HepG2 (cell line): ENCODE data around the gene TXN2. TPM values are rescaled to one million over a fixed set of nuclear protein-coding genes. Genes with fewer than 3 reads are reported as not detected.

ENCODE experiments used
- ADNP ChIP-seq: sonication (generic); formaldehyde crosslinking; IDR thresholded peaks from 2 replicates; pipeline ENCODE4 v1.4.0; 2020; ENCODE audit warnings: missing genetic modification reagents
- ATF7 ChIP-seq, 2 experiments: fragments of 450-650 bp in 1 of 2; sonication (generic) in 1 of 2; formaldehyde crosslinking in 1 of 2; IDR thresholded peaks; 2 replicates each; pipeline versions ENCODE4 v1.4.0 to v1.6.1; 2016 to 2020; ENCODE audit warnings: antibody characterized with exemption in 1 of 2, mild to moderate bottlenecking in 1 of 2, missing genetic modification reagents in 1 of 2
- KLF6 ChIP-seq: IDR thresholded peaks from 2 replicates; pipeline ENCODE4 v1.8.0; 2016; ENCODE audit warnings: missing biosample characterization, missing genetic modification reagents
- MAFK ChIP-seq, 2 experiments: IDR thresholded peaks in 1 of 2; conservative IDR thresholded peaks in 1 of 2; 2 replicates each; pipeline ENCODE4 v1.6.1; 2011; ENCODE audit warnings: improper control_type of control experiment in 2 of 2, low read length in 2 of 2
- NR2F6 ChIP-seq, 2 experiments: IDR thresholded peaks; 2 replicates each; pipeline ENCODE4 v1.6.1; 2016; ENCODE audit warnings: antibody characterized with exemption in 1 of 2, mild to moderate bottlenecking in 1 of 2
- PAX8 ChIP-seq: sonication (generic); formaldehyde crosslinking; IDR thresholded peaks from 2 replicates; pipeline ENCODE4 v1.8.0; 2022; ENCODE audit warnings: mild to moderate bottlenecking, missing genetic modification reagents, borderline replicate concordance
- RFXAP ChIP-seq: sonication (generic); formaldehyde crosslinking; IDR thresholded peaks from 2 replicates; pipeline ENCODE4 v1.4.0; 2020; ENCODE audit warnings: missing genetic modification reagents, borderline replicate concordance
- RNF2 ChIP-seq: fragments of 450-650 bp; conservative IDR thresholded peaks from 2 replicates; pipeline ENCODE4 v1.6.1; 2016; ENCODE audit warnings: low read depth
- SIX1 ChIP-seq: sonication (generic); formaldehyde crosslinking; IDR thresholded peaks from 2 replicates; pipeline ENCODE4 v1.4.0; 2020; ENCODE audit warnings: missing genetic modification reagents, borderline replicate concordance
- SP5 ChIP-seq: IDR thresholded peaks from 2 replicates; pipeline ENCODE4 v1.6.1; 2016; ENCODE audit warnings: low read depth, borderline replicate concordance
- SSRP1 ChIP-seq: IDR thresholded peaks from 2 replicates; pipeline ENCODE4 v1.6.1; 2016; ENCODE audit warnings: control low read depth
- YEATS2 ChIP-seq: sonication (generic); formaldehyde crosslinking; IDR thresholded peaks from 2 replicates; pipeline ENCODE4 v1.4.0; 2020; ENCODE audit warnings: missing genetic modification reagents, borderline replicate concordance
- ZFP82 ChIP-seq: sonication (generic); formaldehyde crosslinking; IDR thresholded peaks from 2 replicates; pipeline ENCODE4 v1.5.1; 2020; ENCODE audit warnings: mild to moderate bottlenecking, missing genetic modification reagents, borderline replicate concordance
- ZNF790 ChIP-seq: sonication (generic); formaldehyde crosslinking; IDR thresholded peaks from 2 replicates; pipeline ENCODE4 v1.8.0; 2022; ENCODE audit warnings: missing genetic modification reagents, mild to moderate bottlenecking, borderline replicate concordance
- polyA plus RNA-seq, 8 experiments: library from polyadenylated mRNA; depleted of rRNA in 3 of 8; stranded (reverse) in 7 of 8; unstranded in 1 of 8; fragments of >200 nt; fragmentation: Illumina TruSeq in 4 of 8; extraction: Trizol in 4 of 8; gene quantifications; 2 replicates each; pipeline versions ENCODE4 v1.2.1 to v1.2.3, GENCODE V29; 2011 to 2016; ENCODE audit warnings: low read depth in 4 of 8, missing spikeins in 1 of 8, mixed read lengths in 1 of 8; ENCODE audit not compliant: insufficient read depth in 1 of 8
- total RNA-seq, 5 experiments: library from RNA; depleted of rRNA; stranded (reverse); fragments of >200 nt; fragmentation: Illumina TruSeq; extraction: Trizol; gene quantifications; 2 replicates each; pipeline ENCODE4 v1.2.3, GENCODE V29; 2016; ENCODE audit warnings: low read depth in 1 of 5
- TF ChIP-seq, protein P1 (sequence below): sonication (generic); formaldehyde crosslinking; IDR thresholded peaks from 2 replicates; pipeline ENCODE4 v1.4.0; 2020; ENCODE audit warnings: missing genetic modification reagents
- TF ChIP-seq, protein P2 (sequence below): sonication (generic); formaldehyde crosslinking; IDR thresholded peaks from 2 replicates; pipeline ENCODE4 v1.5.0; 2020; ENCODE audit warnings: missing genetic modification reagents
- TF ChIP-seq, protein P3 (sequence below): IDR thresholded peaks from 2 replicates; pipeline ENCODE4 v1.6.1; 2016; ENCODE audit warnings: missing biosample characterization, missing genetic modification reagents, low read depth
- TF ChIP-seq, protein P4 (sequence below): sonication (generic); formaldehyde crosslinking; IDR thresholded peaks from 2 replicates; pipeline ENCODE4 v1.4.0; 2020; ENCODE audit warnings: missing genetic modification reagents
- TF ChIP-seq, protein P5 (sequence below): sonication (generic); formaldehyde crosslinking; IDR thresholded peaks from 2 replicates; pipeline ENCODE4 v1.4.0; 2020; ENCODE audit warnings: missing genetic modification reagents
- TF ChIP-seq, protein P6 (sequence below): sonication (generic); formaldehyde crosslinking; IDR thresholded peaks from 2 replicates; pipeline ENCODE4 v1.4.0; 2020; ENCODE audit warnings: missing genetic modification reagents
- TF ChIP-seq, protein P7 (sequence below): sonication (generic); formaldehyde crosslinking; IDR thresholded peaks from 2 replicates; pipeline ENCODE4 v1.5.0; 2020; ENCODE audit warnings: missing genetic modification reagents

The TXN2 gene
- total and polyA plus RNA-seq, 2 of the 13 experiments (the other 11 are each of a cell fraction or from before 2014, with no cell fraction given), result 41.4 to 109 TPM

DNA sequence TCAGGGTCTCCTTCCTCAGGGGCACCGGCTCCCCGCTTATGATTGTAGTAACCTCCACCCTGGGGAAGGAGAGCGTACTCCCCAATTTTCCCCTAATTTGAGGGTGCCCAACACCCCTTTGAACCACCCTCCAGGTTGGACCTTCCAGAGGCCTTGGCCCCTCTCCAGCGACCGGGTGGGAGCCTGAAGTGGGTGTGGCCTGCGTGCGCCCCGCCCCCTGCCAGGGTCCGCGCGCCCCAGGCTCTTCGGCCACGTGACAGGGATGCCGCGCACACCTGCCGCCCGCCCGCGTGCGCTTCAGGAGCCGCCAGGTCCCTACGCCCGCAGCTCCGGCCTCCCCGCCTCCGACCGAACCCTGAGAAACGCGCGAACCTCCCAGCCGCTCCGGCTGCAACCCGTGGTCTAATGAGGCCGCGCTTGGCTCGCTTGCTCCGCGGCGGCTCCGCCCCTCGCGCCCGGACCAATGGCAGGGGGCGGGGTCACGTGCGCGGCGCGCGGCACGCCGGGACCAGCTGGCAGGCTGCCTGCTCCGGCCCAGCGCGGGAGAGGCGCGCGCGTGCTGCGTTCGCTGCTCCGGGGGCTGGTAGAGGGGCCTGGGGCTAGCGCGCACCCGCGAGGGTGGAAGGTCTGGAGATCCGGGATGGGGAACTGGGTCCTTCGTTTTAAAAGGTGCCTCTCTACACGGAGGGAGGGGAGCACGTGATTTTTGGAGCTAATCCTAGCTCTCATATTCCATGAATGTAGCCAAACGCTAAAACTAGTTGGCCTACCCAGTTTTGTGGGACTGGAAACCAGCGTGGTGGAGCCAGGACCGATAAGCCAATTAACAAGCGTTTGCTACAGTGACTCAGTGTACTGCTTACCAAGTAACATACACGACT, 25.4 kb upstream of the TXN2 start, which contains the start of gene FOXRED2 (continued):
- TF ChIP-seq, protein P1, sequence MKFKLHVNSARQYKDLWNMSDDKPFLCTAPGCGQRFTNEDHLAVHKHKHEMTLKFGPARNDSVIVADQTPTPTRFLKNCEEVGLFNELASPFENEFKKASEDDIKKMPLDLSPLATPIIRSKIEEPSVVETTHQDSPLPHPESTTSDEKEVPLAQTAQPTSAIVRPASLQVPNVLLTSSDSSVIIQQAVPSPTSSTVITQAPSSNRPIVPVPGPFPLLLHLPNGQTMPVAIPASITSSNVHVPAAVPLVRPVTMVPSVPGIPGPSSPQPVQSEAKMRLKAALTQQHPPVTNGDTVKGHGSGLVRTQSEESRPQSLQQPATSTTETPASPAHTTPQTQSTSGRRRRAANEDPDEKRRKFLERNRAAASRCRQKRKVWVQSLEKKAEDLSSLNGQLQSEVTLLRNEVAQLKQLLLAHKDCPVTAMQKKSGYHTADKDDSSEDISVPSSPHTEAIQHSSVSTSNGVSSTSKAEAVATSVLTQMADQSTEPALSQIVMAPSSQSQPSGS (CRISPR knock-in tag), result peak; percentile 69
- TF ChIP-seq ZNF790 (CRISPR knock-in tag) (peak; percentile 94; the same call in 1 of the 2 replicates), ATF7 (IDR thresholded peaks at IDR 0.05) (no peak), ATF7 (CRISPR knock-in tag; IDR thresholded peaks at IDR 0.05) (peak; percentile 58), MAFK (conservative IDR thresholded peaks at IDR 0.05 in 1 of 2, IDR thresholded peaks at IDR 0.05 in 1 of 2; ENCODE audit: low read length in 2 of 2) (no peak), ADNP (CRISPR knock-in tag) (no peak; the same call in 1 of the 2 replicates), SIX1 (no peak), RFXAP (peak; percentile 80), KLF6 (peak; percentile 70; the same call in 1 of the 2 replicates), SSRP1 (CRISPR knock-in tag) (no peak), RNF2 (peak; percentile 98), NR2F6 (IDR thresholded peaks at IDR 0.05) (no peak), NR2F6 (CRISPR knock-in tag; IDR thresholded peaks at IDR 0.05) (no peak), YEATS2 (peak; percentile 67; the same call in 1 of the 2 replicates), SP5 (CRISPR knock-in tag) (peak; percentile 69; the same call in 1 of the 2 replicates), ZFP82 (peak; percentile 78; the same call in 1 of the 2 replicates), PAX8 (peak; percentile 75; the same call in 1 of the 2 replicates)
- TF ChIP-seq, protein P2, sequence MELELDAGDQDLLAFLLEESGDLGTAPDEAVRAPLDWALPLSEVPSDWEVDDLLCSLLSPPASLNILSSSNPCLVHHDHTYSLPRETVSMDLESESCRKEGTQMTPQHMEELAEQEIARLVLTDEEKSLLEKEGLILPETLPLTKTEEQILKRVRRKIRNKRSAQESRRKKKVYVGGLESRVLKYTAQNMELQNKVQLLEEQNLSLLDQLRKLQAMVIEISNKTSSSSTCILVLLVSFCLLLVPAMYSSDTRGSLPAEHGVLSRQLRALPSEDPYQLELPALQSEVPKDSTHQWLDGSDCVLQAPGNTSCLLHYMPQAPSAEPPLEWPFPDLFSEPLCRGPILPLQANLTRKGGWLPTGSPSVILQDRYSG (CRISPR knock-in tag), result peak; percentile 96
- TF ChIP-seq, protein P3, sequence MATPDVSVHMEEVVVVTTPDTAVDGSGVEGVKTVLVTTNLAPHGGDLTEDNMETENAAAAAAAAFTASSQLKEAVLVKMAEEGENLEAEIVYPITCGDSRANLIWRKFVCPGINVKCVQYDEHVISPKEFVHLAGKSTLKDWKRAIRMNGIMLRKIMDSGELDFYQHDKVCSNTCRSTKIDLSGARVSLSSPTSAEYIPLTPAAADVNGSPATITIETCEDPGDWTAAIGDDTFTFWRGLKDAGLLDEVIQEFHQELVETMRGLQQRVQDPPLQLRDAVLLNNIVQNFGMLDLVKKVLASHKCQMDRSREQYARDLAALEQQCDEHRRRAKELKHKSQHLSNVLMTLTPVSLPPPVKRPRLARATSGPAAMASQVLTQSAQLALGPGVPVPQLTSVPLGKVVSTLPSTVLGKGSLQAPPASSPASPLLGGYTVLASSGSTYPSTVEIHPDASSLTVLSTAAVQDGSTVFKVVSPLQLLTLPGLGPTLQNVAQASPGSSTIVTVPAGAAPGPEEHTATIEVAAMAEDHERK (CRISPR knock-in tag), result no peak
- TF ChIP-seq, protein P4, sequence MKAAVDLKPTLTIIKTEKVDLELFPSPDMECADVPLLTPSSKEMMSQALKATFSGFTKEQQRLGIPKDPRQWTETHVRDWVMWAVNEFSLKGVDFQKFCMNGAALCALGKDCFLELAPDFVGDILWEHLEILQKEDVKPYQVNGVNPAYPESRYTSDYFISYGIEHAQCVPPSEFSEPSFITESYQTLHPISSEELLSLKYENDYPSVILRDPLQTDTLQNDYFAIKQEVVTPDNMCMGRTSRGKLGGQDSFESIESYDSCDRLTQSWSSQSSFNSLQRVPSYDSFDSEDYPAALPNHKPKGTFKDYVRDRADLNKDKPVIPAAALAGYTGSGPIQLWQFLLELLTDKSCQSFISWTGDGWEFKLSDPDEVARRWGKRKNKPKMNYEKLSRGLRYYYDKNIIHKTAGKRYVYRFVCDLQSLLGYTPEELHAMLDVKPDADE (CRISPR knock-in tag), result peak; percentile 84; the same call in 1 of the 2 replicates
- TF ChIP-seq, protein P5, sequence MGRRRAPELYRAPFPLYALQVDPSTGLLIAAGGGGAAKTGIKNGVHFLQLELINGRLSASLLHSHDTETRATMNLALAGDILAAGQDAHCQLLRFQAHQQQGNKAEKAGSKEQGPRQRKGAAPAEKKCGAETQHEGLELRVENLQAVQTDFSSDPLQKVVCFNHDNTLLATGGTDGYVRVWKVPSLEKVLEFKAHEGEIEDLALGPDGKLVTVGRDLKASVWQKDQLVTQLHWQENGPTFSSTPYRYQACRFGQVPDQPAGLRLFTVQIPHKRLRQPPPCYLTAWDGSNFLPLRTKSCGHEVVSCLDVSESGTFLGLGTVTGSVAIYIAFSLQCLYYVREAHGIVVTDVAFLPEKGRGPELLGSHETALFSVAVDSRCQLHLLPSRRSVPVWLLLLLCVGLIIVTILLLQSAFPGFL (CRISPR knock-in tag), result no peak
- TF ChIP-seq, protein P6, sequence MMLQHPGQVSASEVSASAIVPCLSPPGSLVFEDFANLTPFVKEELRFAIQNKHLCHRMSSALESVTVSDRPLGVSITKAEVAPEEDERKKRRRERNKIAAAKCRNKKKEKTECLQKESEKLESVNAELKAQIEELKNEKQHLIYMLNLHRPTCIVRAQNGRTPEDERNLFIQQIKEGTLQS (CRISPR knock-in tag), result no peak
- TF ChIP-seq, protein P7, sequence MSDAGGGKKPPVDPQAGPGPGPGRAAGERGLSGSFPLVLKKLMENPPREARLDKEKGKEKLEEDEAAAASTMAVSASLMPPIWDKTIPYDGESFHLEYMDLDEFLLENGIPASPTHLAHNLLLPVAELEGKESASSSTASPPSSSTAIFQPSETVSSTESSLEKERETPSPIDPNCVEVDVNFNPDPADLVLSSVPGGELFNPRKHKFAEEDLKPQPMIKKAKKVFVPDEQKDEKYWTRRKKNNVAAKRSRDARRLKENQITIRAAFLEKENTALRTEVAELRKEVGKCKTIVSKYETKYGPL, result no peak; the same call in 1 of the 2 replicates
